ENCODE data around the gene CCDC187.

Gene CCDC187

DNA sequence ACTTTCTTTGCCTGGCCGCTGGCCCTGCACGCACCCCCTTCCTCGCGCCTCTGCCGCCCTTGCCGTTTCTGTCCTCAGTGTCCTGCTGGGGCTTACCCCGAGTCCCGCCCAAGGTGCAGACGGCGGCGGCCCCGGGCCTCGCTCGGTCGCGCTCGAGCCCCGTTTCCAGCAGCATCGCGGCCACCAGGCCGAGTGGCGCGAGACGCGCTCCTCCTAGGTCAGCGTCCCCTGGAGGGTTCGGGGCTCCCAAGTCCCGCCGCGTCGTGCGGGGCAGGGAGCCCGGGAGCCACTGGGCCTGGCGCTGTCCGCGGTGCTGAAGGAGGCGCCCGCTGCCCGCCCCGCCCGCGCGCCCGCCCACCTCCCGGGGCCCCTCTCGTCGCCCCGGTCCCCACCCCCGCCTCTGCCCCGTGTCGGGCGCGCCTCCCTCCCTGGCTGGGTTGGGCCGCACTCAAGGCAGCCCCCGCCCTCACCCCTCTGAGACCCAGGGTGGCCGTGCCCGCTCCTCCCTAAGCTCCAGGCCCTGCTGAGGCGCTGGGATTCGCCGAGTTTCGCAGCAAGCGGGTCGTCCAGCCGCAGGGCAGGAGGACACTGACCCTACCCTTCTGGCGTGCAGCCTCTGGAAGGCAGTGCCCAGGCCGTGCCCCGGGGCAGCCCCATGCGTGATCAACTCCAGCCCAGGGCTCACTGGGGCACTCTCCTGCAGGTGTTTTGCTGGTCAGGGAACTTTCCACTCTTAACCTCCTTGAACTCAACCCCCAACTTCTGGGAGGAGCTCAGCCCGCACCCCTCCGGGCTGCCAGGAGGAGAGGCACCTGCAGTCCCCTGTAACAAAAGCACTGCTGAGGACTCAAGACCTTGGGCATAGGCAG is 98.8 kb downstream of the CCDC187 start, which contains the start of gene LHX3:
Gene LHX3, minus strand, starts transcription at position 291 of the 869 bp plus-strand sequence. Its CDS starts 116 bp downstream, at position 175.
- CTCF ChIA-PET = interaction anchor here (0.7 to 0.9 kb wide), 2 partner anchors 13 to 35 kb away, joined by 3 to 4 read pairs; no protein-coding TSS in a partner anchor
- DNase-seq (ENCODE audit: low spot score) = peak; percentile 74

DNA sequence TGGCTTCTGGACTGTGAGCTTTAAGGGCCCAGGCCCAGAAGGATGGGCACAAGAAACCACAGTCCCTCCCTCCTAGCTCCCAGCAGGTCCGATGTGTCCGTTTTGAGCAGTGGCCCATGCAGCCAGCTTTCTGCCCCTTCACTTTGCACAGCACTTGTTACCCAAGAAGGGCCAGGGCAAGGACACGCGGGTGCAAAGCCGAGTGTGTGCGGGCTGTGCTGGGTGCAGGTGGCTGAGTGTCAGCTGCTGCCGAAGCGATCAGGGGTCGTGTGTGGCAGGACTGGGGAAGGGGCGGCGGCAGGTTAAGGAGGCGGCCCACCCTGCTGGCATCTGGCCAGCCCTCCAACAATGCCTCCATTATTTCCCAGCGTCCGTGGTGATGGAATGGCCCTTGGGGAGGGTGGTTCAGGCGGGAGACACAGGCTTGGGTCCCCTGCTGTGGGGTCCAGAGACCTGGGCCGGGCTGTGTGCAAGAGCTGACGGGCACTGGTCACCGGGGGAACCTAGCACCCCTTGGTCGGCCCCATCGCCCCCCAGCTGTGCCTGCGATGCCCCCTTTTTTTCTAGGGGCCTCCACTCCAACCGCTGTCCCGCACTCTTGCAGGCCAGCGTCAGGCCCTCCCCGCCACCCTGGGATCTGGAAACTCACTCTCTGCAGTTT is 99.6 kb downstream of the CCDC187 start:
- TF ChIP-seq, protein P1, sequence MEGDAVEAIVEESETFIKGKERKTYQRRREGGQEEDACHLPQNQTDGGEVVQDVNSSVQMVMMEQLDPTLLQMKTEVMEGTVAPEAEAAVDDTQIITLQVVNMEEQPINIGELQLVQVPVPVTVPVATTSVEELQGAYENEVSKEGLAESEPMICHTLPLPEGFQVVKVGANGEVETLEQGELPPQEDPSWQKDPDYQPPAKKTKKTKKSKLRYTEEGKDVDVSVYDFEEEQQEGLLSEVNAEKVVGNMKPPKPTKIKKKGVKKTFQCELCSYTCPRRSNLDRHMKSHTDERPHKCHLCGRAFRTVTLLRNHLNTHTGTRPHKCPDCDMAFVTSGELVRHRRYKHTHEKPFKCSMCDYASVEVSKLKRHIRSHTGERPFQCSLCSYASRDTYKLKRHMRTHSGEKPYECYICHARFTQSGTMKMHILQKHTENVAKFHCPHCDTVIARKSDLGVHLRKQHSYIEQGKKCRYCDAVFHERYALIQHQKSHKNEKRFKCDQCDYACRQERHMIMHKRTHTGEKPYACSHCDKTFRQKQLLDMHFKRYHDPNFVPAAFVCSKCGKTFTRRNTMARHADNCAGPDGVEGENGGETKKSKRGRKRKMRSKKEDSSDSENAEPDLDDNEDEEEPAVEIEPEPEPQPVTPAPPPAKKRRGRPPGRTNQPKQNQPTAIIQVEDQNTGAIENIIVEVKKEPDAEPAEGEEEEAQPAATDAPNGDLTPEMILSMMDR (conservative IDR thresholded peaks at IDR 0.05; ENCODE audit: low read depth) = no peak
- POLR2A ChIA-PET (ENCODE audit: low non-redundant PET) = no interaction called here
- no peak overlapping the region for H3K27ac ChIP-seq
- DNase-seq (ENCODE audit: low spot score) = no peak
- CTCF ChIA-PET = no interaction called here

More for the DNA sequence above, 98.8 kb downstream of the CCDC187 start, which contains the start of gene LHX3:
- TF ChIP-seq, protein P1 (conservative IDR thresholded peaks at IDR 0.05; ENCODE audit: low read depth) = no peak
- POLR2A ChIA-PET (ENCODE audit: low non-redundant PET) = no interaction called here
- no peak within 1 kb of the TSS for H3K27ac ChIP-seq

DNA sequence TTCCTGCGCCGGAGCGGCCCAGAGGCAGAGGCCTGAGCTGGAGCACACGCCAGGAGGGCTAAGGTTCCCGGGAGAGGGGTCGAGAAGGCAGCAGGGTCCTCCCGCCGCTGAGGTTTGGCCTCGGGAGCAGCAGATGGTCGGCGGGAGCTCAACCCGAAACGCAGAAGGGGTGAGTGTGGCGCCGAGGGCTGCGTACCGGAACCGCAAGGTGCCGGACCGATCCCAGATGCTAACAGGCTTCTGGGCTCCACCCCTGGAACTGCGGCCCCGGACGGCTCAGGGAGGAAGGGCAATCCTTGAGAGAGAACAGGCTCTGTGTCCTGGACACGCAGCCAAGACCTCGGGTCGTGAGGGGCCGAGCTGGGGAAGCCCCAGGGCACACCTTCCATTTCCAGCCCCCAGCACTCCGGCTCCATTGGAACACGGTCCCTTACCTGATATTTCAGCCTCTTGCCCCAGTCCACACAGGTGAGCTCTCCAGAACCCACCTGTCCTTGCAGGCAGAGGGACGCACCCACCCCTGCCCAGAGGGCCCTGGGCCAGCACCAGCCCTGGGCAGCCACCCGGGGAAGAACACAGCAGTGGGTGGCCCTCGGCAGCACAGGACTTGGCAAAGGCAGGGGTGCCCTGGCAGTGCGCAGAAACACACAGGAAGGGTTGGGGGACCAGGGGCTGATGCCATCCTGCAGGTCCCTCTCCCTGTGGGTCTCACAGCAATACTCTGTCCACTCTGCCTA is 100.3 kb downstream of the CCDC187 start:
- TF ChIP-seq, protein P1 (conservative IDR thresholded peaks at IDR 0.05; ENCODE audit: low read depth) = no peak
- DNase-seq (ENCODE audit: low spot score) = no peak
- CTCF ChIA-PET = no interaction called here
- no peak overlapping the region for H3K27ac ChIP-seq
- POLR2A ChIA-PET (ENCODE audit: low non-redundant PET) = no interaction called here

DNA sequence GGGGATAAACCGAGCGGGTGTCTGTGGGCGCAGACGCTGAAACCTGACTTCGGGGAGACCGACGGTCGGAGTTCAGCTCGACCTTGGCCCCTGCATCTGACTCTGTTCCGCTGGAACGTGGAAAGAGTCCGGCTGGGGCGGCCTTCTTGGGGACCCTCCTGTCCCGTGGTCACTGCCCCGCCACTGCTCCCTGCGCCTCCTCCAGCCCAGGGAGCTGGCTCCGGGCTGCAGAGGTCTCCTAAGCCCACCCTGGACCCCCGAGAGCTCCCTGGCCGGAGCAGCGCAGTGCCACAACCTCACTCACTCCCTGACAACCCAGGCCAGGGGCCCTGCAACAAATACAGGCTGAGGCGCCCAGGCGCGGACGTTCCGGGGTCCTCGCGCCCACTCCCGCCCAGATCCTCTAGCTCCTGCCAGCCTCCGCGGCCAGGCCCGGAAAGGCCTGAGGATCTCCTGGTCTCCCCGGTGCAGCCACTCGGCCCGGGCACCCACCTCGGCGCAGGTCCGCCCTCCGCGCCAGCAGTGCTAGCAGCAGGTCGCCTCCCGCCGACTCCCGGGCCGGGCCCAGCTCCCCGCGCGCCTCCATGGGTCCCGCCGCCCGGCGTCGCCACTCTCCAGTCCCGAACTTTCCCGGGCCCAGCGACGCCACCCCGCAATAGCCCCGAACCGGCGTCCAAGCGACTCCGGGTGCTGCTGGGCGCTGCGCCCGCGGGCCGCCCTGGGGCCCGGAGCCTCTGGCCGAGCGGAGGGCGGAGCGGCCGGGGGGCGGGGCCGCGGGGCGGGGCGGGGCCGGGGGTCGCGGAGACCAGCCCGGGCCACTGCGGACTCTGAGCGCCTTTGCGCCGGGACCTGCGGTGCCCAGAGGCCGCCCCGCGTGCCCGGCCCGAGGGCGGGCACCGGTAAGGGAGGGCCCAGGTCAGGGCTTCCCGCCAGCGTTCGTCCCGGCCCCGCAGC is 101.2 kb downstream of the CCDC187 start:
- no peak for DNase-seq (ENCODE audit: low spot score)
- CTCF ChIA-PET = interaction anchor here (0.6 kb wide), 3 partner anchors 81 to 500 kb away, joined by 3 to 5 read pairs (median 4); no protein-coding TSS in a partner anchor
- POLR2A ChIA-PET (ENCODE audit: low non-redundant PET) = no interaction called here
- H3K27ac ChIP-seq = no peak overlapping the region
- TF ChIP-seq, protein P1 (conservative IDR thresholded peaks at IDR 0.05; ENCODE audit: low read depth) = no peak

DNA sequence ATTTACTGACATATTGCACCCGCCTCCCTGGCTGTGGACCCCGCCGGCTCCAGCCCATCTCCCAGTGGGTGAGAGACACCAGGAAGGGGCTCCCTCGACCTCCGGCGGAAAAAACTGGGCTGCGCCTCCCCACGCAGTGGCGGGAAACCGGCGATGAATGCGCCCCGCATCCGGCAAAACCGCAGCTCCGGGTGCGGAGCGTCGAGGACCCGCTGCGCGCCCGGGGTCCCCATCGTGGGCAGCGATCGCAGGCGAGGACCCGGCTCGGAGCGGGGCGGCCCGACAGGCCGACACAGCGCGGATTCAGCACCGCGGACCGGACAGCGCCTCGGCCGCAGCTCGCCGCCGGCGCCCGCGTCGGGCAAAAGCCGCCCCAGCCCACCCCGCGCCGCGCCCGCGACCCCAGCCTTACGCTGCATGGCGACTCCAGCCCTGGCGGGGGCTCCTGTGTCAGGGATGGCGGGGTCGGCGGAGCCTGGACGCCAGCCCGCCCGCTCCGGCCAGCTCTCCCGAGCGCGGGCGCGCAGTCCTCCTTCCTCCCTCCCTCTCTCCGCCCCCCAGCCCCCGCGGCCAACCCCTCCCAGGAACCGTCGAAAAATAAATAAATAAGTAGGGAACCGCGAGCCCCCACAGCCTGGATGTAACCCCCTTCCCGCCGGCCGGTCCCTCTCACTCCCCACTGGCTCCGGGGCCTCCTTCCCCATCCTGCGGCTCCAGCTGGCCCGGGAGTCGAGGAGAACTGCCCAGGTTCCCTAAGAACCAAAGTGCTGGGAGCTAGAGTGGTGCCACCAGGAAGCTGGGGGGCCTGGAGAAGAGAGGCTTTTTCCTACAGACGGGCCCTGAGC is 102.1 kb downstream of the CCDC187 start:
- CTCF ChIA-PET = interaction anchor here (0.6 kb wide), 3 partner anchors 82 to 499 kb away, joined by 3 to 5 read pairs (median 4); no protein-coding TSS in a partner anchor
- H3K27ac ChIP-seq = no peak overlapping the region
- TF ChIP-seq, protein P1 (conservative IDR thresholded peaks at IDR 0.05; ENCODE audit: low read depth) = no peak
- peak; percentile 68 for DNase-seq (ENCODE audit: low spot score)
- POLR2A ChIA-PET (ENCODE audit: low non-redundant PET) = no interaction called here
